Activated CD8-positive, alpha-beta T cell treated with anti-CD3 and anti-CD28 coated beads for 36 hours (primary cell): ENCODE measurements around the gene SLC47A1. TPM values are rescaled to one million over a fixed set of nuclear protein-coding genes. Genes with fewer than 3 reads are reported as not detected.

ENCODE experiments used
- ATAC-seq: fragments of 200-7000 bp; cut with Tn5 transposase; one replicate; pipeline ENCODE4 v1.10.0; 2021; ENCODE audit warnings: mild to moderate bottlenecking, moderate library complexity
- CTCF ChIA-PET: fragments of 350-600 bp; sonication (Branson Sonifier 250); formaldehyde crosslinking; loops from one replicate; lab custom pipeline; 2021; ENCODE audit warnings: antibody characterized with exemption; lab: Charles Lee
- POLR2A ChIA-PET: fragments of 350-600 bp; sonication (Branson Sonifier 250); formaldehyde crosslinking; loops from one replicate; lab custom pipeline; 2021; ENCODE audit warnings: antibody characterized with exemption; lab: Charles Lee
- DNase-seq: peaks from one replicate; pipeline ENCODE4 v3.0.0-alpha.2; 2020
- H3K27ac Mint-ChIP-seq: one replicate; pipeline ENCODE4 v1.8.0; 2021; ENCODE audit warnings: mild to moderate bottlenecking, mixed read lengths
- H3K27me3 Mint-ChIP-seq: one replicate; pipeline ENCODE4 v1.8.0; 2021; ENCODE audit warnings: mixed read lengths
- H3K36me3 Mint-ChIP-seq: one replicate; pipeline ENCODE4 v1.8.0; 2021; ENCODE audit warnings: low read depth, mixed read lengths
- H3K4me1 Mint-ChIP-seq: one replicate; pipeline ENCODE4 v1.8.0; 2021; ENCODE audit warnings: low read depth, mixed read lengths
- H3K4me3 Mint-ChIP-seq: one replicate; pipeline ENCODE4 v1.8.0; 2021; ENCODE audit warnings: mild to moderate bottlenecking, moderate library complexity, mixed read lengths
- H3K9me3 Mint-ChIP-seq: one replicate; pipeline ENCODE4 v1.8.0; 2021; ENCODE audit warnings: mixed read lengths
- CTCF ChIP-seq: fragments of 200-600 bp; IDR thresholded peaks from one replicate; pipeline ENCODE4 v1.8.0; 2022; ENCODE audit warnings: antibody characterized with exemption, mild to moderate bottlenecking
- intact Hi-C: fragments of 100-400 bp; cut with micrococcal nuclease; formaldehyde crosslinking; loops from one replicate; pipeline ENCODE4 v1.10.0; 2022
- total RNA-seq, 2 experiments: library from RNA; stranded (reverse); gene quantifications; one replicate each; pipeline ENCODE4 v1.2.3, GENCODE V29; 2021

SLC47A1 gene
- total RNA-seq, 2 experiments from 2014 or later, result 0.11 TPM; not detected in 1

GRCh38 chr17:19492141-19492540, 41.5 kb upstream of the SLC47A1 start:
- H3K9me3 Mint-ChIP-seq, result no peaks in the 10 kb centered on the region
- no peaks in the 10 kb centered on the region for H3K4me1 Mint-ChIP-seq
- no peak overlapping the region for H3K27ac Mint-ChIP-seq
- POLR2A ChIA-PET, result no interaction called here
- ATAC-seq (no peak), DNase-seq (no peak)
- H3K4me3 Mint-ChIP-seq, result no peak overlapping the region
- intact Hi-C loops, result no loop called here
- no peaks in the 10 kb centered on the region for H3K36me3 Mint-ChIP-seq
- no peaks in the 10 kb centered on the region for H3K27me3 Mint-ChIP-seq
- CTCF ChIA-PET, result interaction anchor here (0.9 to 1.1 kb wide), 2 partner anchors 19 to 252 kb away, joined by 3 to 4 read pairs; no protein-coding TSS in a partner anchor
- TF ChIP-seq CTCF, result no peak

GRCh38 chr17:19494961-19495806, 38.5 kb upstream of the SLC47A1 start:
- ATAC-seq (no peak), DNase-seq (no peak)
- H3K4me1 Mint-ChIP-seq, result no peaks in the 10 kb centered on the region
- intact Hi-C loops, result no loop called here
- ChIA-PET POLR2A (no interaction called here), CTCF (interaction anchor here (1.1 kb wide), 1 partner anchor 132 kb away, joined by 3 read pairs; no protein-coding TSS in a partner anchor)
- H3K27me3 Mint-ChIP-seq, result no peaks in the 10 kb centered on the region
- H3K36me3 Mint-ChIP-seq, result no peaks in the 10 kb centered on the region
- no peak for TF ChIP-seq CTCF
- H3K4me3 Mint-ChIP-seq, result no peak overlapping the region
- H3K9me3 Mint-ChIP-seq, result no peaks in the 10 kb centered on the region
- no peak overlapping the region for H3K27ac Mint-ChIP-seq

GRCh38 chr17:19495828-19496528, 37.7 kb upstream of the SLC47A1 start:
- no peaks in the 10 kb centered on the region for H3K36me3 Mint-ChIP-seq
- intact Hi-C loops, result no loop called here
- H3K9me3 Mint-ChIP-seq, result no peaks in the 10 kb centered on the region
- DNase-seq (no peak), ATAC-seq (no peak)
- no peak overlapping the region for H3K4me3 Mint-ChIP-seq
- TF ChIP-seq CTCF, result no peak
- CTCF ChIA-PET, result interaction anchor here (1.1 kb wide), 1 partner anchor 133 kb away, joined by 3 read pairs; no protein-coding TSS in a partner anchor
- H3K27me3 Mint-ChIP-seq, result no peaks in the 10 kb centered on the region
- no peaks in the 10 kb centered on the region for H3K4me1 Mint-ChIP-seq
- POLR2A ChIA-PET, result interaction anchor here (0.7 kb wide), 1 partner anchor 16 kb away, joined by 3 read pairs; no protein-coding TSS in a partner anchor
- H3K27ac Mint-ChIP-seq, result no peak overlapping the region

- Mint-ChIP-seq H3K27me3 (no peaks in the 10 kb centered on the region), H3K9me3 (no peaks in the 10 kb centered on the region), H3K27ac (no peak overlapping the region), H3K4me1 (peaks cover 3% of the 10 kb centered on the region), H3K4me3 (no peak overlapping the region), H3K36me3 (no peaks in the 10 kb centered on the region)
- POLR2A ChIA-PET, result no interaction called here
- CTCF ChIA-PET, result no interaction called here
- TF ChIP-seq CTCF, result no peak
- no peak for DNase-seq
- no peak for ATAC-seq
- intact Hi-C loops, result no loop called here
These were observed 36.0 kb upstream of the SLC47A1 start for GRCh38 chr17:19497624-19498023.
